GM23248 (cell line): ENCODE measurements around the gene MAGEL2. TPM values are rescaled to one million over a fixed set of nuclear protein-coding genes. Genes with fewer than 3 reads are reported as not detected.
A peak's percentile ranks its signal among the peaks of the same experiment; 100 is the strongest.

ENCODE experiments used
- DNase-seq: peaks from one replicate; pipeline ENCODE4 v3.0.0-alpha.2; 2015
- H2AFZ ChIP-seq: fragments of 200-600 bp; sonication (generic); 2 replicates; pipeline ENCODE4 v1.6.1; 2016; ENCODE audit warnings: antibody characterized with exemption
- H3F3A ChIP-seq: fragments of 200-600 bp; sonication (generic); 2 replicates; pipeline ENCODE4 v1.6.1; 2016; ENCODE audit warnings: mild to moderate bottlenecking, antibody characterized with exemption, mixed run types; ENCODE audit not compliant: insufficient read depth
- H3K27ac ChIP-seq: fragments of 200-600 bp; sonication (generic); 2 replicates; pipeline ENCODE4 v1.5.1; 2016; ENCODE audit warnings: mild to moderate bottlenecking
- H3K27me3 ChIP-seq: fragments of 200-600 bp; sonication (generic); replicated peaks from 2 replicates; pipeline ENCODE4 v1.6.1; 2016; ENCODE audit warnings: mild to moderate bottlenecking; ENCODE audit not compliant: insufficient read depth
- H3K36me3 ChIP-seq: fragments of 200-600 bp; sonication (generic); 2 replicates; pipeline ENCODE4 v1.6.1; 2016; ENCODE audit warnings: low read depth, mild to moderate bottlenecking
- H3K4me1 ChIP-seq: fragments of 200-600 bp; sonication (generic); 2 replicates; pipeline ENCODE4 v1.6.1; 2016; ENCODE audit warnings: mild to moderate bottlenecking; ENCODE audit not compliant: insufficient read depth
- H3K4me2 ChIP-seq: fragments of 200-600 bp; sonication (generic); one replicate; pipeline ENCODE4 v1.6.1; 2016; ENCODE audit warnings: mild to moderate bottlenecking; ENCODE audit not compliant: unreplicated experiment
- H3K4me3 ChIP-seq: fragments of 200-600 bp; sonication (generic); 2 replicates; pipeline ENCODE4 v1.5.1; 2016; ENCODE audit warnings: mild to moderate bottlenecking
- H3K79me2 ChIP-seq: fragments of 200-600 bp; sonication (generic); 2 replicates; pipeline ENCODE4 v1.6.1; 2016; ENCODE audit warnings: mild to moderate bottlenecking; ENCODE audit not compliant: insufficient read depth
- H3K9ac ChIP-seq: fragments of 200-600 bp; sonication (generic); 2 replicates; pipeline ENCODE4 v1.6.1; 2016; ENCODE audit warnings: mild to moderate bottlenecking
- H3K9me2 ChIP-seq: fragments of 200-600 bp; sonication (generic); 2 replicates; pipeline ENCODE4 v1.6.1; 2016; ENCODE audit warnings: mixed run types, mild to moderate bottlenecking, moderate library complexity; ENCODE audit not compliant: insufficient read depth
- H3K9me3 ChIP-seq: fragments of 200-600 bp; sonication (generic); one replicate; pipeline ENCODE4 v1.6.1; 2017; ENCODE audit warnings: low read depth
- H4K20me1 ChIP-seq: fragments of 200-600 bp; sonication (generic); 2 replicates; pipeline ENCODE4 v1.6.0; 2016; ENCODE audit not compliant: insufficient read depth
- EZH2 ChIP-seq: fragments of 200-600 bp; sonication (generic); IDR thresholded peaks from 2 replicates; pipeline ENCODE4 v1.6.1; 2018; ENCODE audit warnings: antibody characterized with exemption, mild to moderate bottlenecking; ENCODE audit not compliant: insufficient read depth, poor library complexity, severe bottlenecking
- EZH2phosphoT487 ChIP-seq: fragments of 200-600 bp; sonication (generic); IDR thresholded peaks from 2 replicates; pipeline ENCODE4 v1.6.1; 2018; ENCODE audit warnings: antibody characterized with exemption, moderate library complexity, mild to moderate bottlenecking, low read depth; ENCODE audit not compliant: insufficient read depth
- WGBS, 2 experiments: methylation state at CpG; one replicate each; pipeline ENCODE4 v1.1.6; 2015 to 2017; ENCODE audit warnings: low lambda C conversion rate in 2 of 2, low coverage in 1 of 2; ENCODE audit errors: missing lambda C conversion rate in 2 of 2; 5-methylcytosine and 5-hydroxymethylcytosine counted together
- in situ Hi-C: fragments of 300-500 bp; cut with MboI; formaldehyde crosslinking; loops from 2 replicates; pipeline ENCODE4 v1.15.0; 2020
- polyA plus RNA-seq: library from polyadenylated mRNA; unstranded; fragments of >200 nt; fragmentation: Nextera tagmentation; extraction: Ambion mirVana; gene quantifications from 2 replicates; pipeline ENCODE4 v1.2.1, GENCODE V29; 2016
- total RNA-seq: library from RNA; depleted of rRNA; stranded (reverse); fragments of >200 nt; shearing (Covaris generic); gene quantifications from 2 replicates; pipeline ENCODE4 v1.2.3, GENCODE V29; 2014

Gene MAGEL2
- total and polyA plus RNA-seq, 2 experiments from 2014 or later, result 0.14 to 0.22 TPM

- peaks cover 20% of the 10 kb centered on the region; the same call in 1 of the 2 replicates for H3K27me3 ChIP-seq
Observed at GRCh38 chr15:23646165-23647000, 1.3 kb downstream of the MAGEL2 start.

DNA sequence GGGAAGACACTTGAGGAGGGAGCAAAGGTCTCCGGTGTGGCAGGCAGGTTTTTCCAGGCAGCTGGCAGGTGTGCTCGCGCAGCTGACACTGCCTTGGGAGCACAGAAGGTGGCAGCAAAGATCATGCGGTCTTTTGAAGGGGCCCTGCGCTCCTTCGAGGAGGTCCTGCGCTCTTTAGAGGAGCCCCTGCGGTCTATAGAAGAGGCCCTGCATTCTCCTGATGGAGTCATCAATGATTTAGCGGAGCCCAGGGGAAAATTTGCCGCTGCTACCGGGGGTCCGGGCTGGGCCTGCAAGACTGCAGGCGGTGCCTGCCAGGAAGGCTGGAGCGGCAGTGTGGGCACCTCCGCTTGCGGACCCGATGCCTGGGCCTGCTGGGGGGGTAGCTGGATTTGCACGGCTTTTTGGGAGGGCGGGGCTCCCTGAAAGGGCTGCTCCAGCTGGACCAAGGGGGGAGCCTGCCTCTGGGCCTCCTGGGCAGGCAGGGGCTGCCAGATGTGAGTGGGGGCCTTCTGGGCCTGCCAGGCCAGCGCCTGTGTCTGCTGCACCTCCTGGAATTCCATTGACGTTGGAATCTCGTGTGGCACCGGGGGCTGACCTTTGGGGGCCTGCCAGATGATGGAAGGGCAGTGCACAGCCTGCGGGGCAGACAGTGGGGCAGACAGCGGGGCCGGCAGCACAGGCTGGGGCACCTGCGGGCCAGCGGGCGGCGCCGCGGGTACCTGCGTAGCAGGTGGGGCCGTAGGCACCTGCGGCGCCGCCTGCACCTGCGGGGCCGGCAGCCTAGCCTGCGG, 2.1 kb downstream of the MAGEL2 start:
- Histone ChIP-seq H3K9me3 (no peaks in the 10 kb centered on the region), H4K20me1 (no peaks in the 10 kb centered on the region), H2AFZ (no peak overlapping the region), H3K36me3 (no peaks in the 10 kb centered on the region), H3K27ac (no peak overlapping the region), H3K4me3 (no peak overlapping the region), H3K4me2 (no peak overlapping the region), H3K27me3 (peaks cover 20% of the 10 kb centered on the region; the same call in 1 of the 2 replicates), H3F3A (no peaks in the 10 kb centered on the region), H3K9ac (no peak overlapping the region), H3K4me1 (no peaks in the 10 kb centered on the region), H3K9me2 (no peaks in the 10 kb centered on the region), H3K79me2 (no peaks in the 10 kb centered on the region)
- no peak for TF ChIP-seq EZH2
- DNase-seq, result no peak
- WGBS, 2 experiments, result 82 to 85% methylated on average over 34 of the region's 40 CpGs
- in situ Hi-C loops, result loop anchor here (10.0 to 25.0 kb wide), 2 partner anchors 219 to 1842 kb away; no protein-coding TSS in a partner anchor

More at GRCh38 chr15:23646165-23647000, 1.3 kb downstream of the MAGEL2 start:
- Histone ChIP-seq H3K4me2 (no peak overlapping the region), H4K20me1 (no peaks in the 10 kb centered on the region), H3K9me3 (no peaks in the 10 kb centered on the region), H3K9ac (no peak overlapping the region), H2AFZ (no peak overlapping the region), H3K79me2 (no peaks in the 10 kb centered on the region), H3K36me3 (no peaks in the 10 kb centered on the region), H3K4me1 (no peaks in the 10 kb centered on the region), H3K9me2 (no peaks in the 10 kb centered on the region), H3K27ac (no peak overlapping the region), H3K4me3 (no peak overlapping the region), H3F3A (no peaks in the 10 kb centered on the region)
- TF ChIP-seq EZH2 (no peak), EZH2phosphoT487 (no peak)
- WGBS, 2 experiments, result 86 to 90% methylated on average over 30 to 46 of the region's 51 CpGs
- DNase-seq, result no peak
- in situ Hi-C loops, result loop anchor here (10.0 to 25.0 kb wide), 2 partner anchors 218 to 1841 kb away; no protein-coding TSS in a partner anchor

GRCh38 chr15:23644829-23645228, 2.8 kb downstream of the MAGEL2 start:
- H3K9me3 ChIP-seq, result no peaks in the 10 kb centered on the region
- H3K27ac ChIP-seq, result no peak overlapping the region
- H3K27me3 ChIP-seq, result peaks cover 14% of the 10 kb centered on the region; the same call in 1 of the 2 replicates
- no peaks in the 10 kb centered on the region for H3K9me2 ChIP-seq
- WGBS, 2 experiments, result 60 to 62% methylated on average over 6 to 13 of the region's 13 CpGs
- no peak overlapping the region for H3K4me2 ChIP-seq
- H3K4me3 ChIP-seq, result no peak overlapping the region
- TF ChIP-seq EZH2 (no peak), EZH2phosphoT487 (no peak)
- H3K79me2 ChIP-seq, result no peaks in the 10 kb centered on the region
- no peak for DNase-seq
- no peak overlapping the region for H2AFZ ChIP-seq
- no peaks in the 10 kb centered on the region for H4K20me1 ChIP-seq
- in situ Hi-C loops, result loop anchor here (10.0 to 25.0 kb wide), 2 partner anchors 220 to 1842 kb away; no protein-coding TSS in a partner anchor
- no peak overlapping the region for H3K9ac ChIP-seq
- H3K4me1 ChIP-seq, result no peaks in the 10 kb centered on the region
- H3F3A ChIP-seq, result no peaks in the 10 kb centered on the region
- no peaks in the 10 kb centered on the region for H3K36me3 ChIP-seq

DNA sequence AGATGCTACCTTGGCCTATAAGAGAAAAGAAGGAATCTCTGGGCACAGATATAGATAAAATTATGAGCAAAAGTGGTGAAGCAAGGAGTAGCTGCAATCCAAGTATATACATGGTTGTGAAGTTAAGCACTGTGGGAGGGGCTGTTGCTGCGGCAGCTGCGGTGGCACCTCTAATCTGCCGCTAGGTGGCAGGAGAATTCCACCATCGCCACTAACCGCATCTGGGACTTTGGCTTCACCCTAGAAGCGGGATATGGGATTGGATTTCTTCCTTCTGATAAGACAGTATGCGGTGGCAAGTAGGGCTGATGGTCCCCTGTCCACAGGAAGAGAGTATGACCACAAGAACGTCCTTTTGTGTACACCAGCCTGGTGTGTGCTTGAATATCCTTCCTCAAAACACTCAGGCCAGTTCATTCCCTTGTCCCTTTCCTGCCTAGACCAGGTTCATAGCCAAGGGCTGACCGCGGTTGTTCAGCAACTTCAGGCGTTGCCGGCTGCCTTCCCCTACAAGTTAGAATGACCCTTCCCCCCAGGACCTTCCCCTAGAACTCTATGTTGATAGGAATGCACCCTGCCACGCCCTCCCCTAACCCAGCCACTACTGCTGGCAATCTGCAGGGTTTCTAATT, 5.1 kb downstream of the MAGEL2 start:
- no peaks in the 10 kb centered on the region for H3K36me3 ChIP-seq
- H3K79me2 ChIP-seq, result no peaks in the 10 kb centered on the region
- no peaks in the 10 kb centered on the region for H4K20me1 ChIP-seq
- no peak overlapping the region for H3K9ac ChIP-seq
- H3K27me3 ChIP-seq, result no peaks in the 10 kb centered on the region
- H3K9me3 ChIP-seq, result no peaks in the 10 kb centered on the region
- H3K4me1 ChIP-seq, result no peaks in the 10 kb centered on the region
- no peaks in the 10 kb centered on the region for H3K9me2 ChIP-seq
- no peak overlapping the region for H3K27ac ChIP-seq
- DNase-seq, result peak; percentile 76
- TF ChIP-seq EZH2phosphoT487, result no peak
- no peak for TF ChIP-seq EZH2
- WGBS, 2 experiments, result 9 to 16% methylated on average over 13 of the region's 13 CpGs
- H3K4me3 ChIP-seq, result no peak overlapping the region
- H3F3A ChIP-seq, result no peaks in the 10 kb centered on the region
- no peak overlapping the region for H3K4me2 ChIP-seq
- H2AFZ ChIP-seq, result no peak overlapping the region
- in situ Hi-C loops, result loop anchor here (10.0 to 25.0 kb wide), 2 partner anchors 222 to 1845 kb away; no protein-coding TSS in a partner anchor
